ENCODE results near the gene SLC12A4.
"Not testable (repeated sequence)": the region's sequence is repeated elsewhere in the genome, so short reads cannot be mapped to it uniquely, and the experiment has no call there.

Gene SLC12A4

DNA sequence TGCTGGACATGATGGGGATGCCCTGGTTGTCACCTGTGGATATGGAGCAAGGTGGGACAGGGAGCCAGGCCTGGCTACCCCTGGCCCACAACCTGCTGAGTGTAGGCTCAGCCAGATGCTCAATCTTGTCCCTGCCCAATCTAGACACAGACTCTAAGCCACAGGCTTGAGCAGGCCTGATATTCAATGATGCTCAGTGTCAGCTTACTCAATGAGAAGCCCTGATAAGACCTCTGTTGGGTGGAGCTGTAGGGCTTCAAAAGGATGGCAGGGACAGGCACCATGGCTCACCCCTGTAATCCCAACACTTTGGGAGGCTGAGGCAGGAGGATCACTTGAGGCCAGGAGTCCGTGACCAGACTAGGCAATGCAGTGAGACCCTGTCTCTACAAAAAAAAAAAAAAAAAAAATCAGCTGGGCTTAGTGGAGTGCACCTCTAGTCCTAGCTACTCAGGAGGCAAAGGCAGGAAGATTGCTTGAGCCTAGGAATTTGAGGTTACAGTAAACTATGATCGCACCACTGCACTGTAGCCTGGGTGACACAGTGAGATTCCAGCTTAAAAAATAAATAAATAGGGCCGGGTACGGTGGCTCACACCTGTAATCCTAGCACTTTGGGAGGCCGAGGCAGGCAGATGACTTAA, 27.9 kb downstream of the SLC12A4 start:
- DNase-seq, result no peak

DNA sequence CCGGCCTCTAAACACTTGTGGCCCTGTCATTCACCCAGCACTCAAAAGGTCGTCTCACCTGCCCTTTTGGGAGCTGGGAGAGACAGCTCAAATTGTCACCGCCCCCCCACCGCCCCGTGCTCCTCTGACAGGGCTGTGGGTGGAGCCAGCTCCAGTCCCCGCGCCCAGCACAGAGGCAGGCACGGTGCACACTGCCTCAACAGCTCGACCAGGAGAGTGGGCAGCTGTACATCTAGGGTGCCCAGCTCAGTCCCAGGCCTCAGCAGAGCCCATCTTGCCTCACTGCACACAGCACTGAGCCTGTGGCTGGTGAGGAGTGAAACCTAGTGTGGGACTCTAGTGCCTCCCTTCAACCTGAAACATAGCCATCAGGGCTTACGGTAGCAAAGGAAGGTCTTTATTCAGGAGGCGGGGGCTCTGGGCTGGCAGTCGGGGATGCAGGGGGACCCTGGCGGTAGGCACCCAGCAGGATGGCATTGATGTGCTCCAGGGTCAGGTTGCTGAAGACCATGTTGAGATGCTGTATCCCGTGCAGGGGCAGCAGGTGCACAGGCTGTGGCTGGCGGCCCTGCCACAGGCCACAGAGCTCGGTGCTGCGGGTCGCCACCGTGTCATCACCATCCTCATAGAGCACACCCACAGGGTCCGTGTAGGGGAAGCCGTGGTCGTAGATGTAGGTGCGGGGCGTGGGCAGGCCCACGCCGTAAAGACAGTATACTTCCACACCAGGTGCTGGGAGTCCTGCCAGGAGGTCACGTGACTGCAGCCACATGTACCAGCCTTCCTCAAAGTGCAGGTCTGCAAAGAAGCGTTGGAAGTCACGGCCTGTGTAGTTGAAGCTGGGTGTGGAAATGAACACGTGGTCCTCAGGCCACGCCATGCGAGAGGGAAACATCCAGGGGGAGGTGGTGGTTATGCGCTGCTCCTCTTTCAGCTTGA, 28.7 kb downstream of the SLC12A4 start:
- DNase-seq, result peak in 4 of 6 experiments; percentile 27 to 60 (median 40)

DNA sequence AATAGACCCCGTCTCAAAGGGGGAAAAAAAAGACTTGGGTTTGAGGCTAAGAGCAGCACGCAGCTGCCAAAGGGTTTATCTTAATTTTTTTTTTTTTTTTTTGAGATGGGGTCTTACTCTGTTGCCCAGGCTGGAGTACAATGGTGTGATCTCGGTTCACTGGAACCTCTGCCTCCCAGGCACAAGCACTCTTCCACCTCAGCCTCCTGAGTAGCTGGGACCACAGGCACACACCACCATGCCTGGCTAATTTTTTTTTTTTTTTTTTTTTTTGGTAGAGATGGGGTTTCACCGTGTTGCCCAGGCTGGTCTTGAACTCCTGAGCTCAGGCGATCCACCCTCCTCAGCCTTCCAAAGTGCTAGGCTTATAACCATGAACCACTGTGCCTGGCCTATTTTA, 30.7 kb downstream of the SLC12A4 start:
- not testable (repeated sequence) for DNase-seq

DNA sequence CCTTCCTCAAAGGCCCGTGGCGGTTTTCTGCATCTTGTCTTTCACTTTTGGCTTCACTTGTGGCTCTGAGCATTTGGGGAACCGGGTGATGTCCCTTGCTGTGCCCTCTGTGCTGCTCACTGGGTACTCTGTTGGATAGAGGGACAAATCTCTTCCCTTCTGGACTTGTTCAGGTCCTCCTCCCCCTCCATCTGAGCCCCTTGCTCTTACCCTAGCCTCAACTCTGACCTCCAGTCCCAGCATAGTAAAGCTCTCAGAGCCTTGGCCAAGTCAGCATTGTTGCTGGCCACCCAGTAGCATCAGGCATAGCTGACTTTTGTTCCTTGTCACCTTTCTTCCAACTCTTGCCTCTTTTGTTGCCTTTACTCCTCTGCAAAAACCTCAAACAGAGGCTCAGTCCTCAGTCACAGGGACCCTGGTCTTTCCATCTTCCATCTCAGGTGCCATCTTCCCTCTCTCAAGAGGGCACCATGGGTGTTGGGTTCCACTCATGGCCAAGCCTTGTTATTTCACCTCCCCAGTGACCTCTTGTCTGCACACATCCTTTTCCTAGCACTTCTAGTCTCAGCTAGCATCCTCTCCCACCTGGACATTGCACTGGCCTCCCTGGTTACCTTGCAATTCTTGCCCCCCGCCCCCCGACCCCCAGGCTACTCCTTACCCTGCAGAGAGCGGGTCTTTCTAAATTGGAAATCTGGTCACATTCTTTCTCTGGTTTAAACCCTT, 31.4 kb downstream of the SLC12A4 start:
- DNase-seq, result peak in 1 of 6 experiments; percentile 73

DNA sequence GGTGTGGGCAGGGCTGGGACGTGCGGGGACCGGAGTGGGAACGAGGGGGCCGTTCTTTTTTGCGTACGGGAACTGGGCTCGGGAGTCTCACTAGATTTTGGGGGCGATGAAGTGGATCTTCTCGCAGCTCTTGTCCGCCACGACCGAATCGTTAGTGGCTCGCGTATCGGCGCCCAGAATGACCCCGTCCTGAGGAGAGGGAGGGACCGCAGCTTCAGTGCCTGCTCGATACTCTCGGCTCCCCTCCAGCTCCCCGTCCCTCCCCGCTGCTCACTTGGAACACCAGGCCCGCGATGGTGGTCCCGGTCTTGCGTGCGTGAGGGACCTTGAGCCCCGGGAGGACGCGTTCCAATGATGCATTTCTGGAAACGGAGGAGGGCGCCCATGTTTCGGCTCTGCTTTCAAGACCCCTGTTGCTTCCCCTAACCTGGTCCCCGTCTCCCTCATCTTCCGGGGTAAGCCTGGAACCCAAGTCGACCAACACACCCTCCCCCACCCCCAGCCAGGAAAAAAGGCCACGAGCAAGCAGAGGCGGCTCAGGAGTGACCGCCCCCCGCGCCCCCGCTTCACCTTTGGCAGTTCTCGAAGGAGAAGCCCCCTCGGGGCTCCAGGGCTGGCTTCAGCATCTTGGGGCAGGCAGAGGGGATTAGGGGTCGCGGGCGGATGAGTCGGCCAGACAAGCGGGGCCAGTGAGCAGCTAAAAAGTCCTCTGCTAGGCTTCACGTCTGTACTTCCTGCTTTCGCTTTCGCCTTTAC, 32.1 kb downstream of the SLC12A4 start, which contains the start of gene PSMB10:
PSMB10 (minus strand) TSS at position 727 of the 756 bp plus-strand sequence; CDS start at position 626, 101 bp downstream.
- peak in 5 of 6 experiments; percentile 55 to 86 (median 81) for DNase-seq

DNA sequence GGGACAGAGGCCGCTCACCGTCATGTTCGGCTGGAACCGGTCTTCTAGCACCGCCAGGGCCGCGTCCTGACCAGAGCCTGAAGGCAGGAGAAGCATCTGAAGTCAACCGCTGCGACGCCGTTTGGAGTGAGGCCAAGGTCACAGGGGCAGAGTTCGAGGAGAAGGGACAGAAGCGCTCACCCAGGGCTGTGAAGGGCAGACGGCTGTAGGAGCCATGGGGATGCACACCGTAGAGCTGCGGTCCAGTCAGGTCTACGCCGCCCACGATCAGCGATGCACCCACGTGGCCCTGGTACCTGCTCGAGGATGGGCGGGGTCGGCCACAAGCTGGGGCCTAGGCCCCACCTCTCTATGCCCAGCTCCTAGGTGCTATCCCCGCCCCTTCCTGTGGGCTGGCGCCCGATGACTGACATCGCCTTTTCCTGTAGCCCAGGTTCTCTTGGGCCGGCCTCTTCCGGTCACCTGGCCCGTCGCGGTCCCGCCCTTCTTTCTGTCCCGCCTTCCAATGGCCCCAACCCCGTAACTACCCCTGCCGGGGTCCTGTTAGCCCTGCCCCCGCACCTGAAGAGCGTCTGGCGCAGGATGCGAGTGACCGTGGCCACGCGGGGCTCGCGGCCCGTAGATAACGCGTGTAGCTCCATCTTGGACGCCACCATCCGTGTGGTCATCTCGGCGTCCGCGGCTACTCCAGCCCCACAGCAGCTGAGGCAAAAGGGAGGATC, 32.9 kb downstream of the SLC12A4 start:
- DNase-seq, result peak; percentile 83 to 95 (median 89)

DNA sequence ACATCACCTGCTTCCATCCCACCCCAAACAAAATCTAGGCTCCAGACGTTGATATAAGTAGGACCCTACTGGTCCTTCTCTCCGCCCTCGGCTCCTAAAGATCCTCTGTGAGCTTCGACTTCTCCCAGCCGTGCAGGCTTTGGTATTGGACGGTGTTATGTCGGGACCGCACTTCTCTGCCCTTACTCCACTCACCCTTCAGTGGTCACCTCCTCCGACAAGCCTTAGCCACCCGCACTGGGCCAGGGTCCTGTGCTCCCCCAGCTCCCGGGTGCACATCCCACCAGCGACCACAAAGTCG, 33.4 kb downstream of the SLC12A4 start:
- no peak for DNase-seq

DNA sequence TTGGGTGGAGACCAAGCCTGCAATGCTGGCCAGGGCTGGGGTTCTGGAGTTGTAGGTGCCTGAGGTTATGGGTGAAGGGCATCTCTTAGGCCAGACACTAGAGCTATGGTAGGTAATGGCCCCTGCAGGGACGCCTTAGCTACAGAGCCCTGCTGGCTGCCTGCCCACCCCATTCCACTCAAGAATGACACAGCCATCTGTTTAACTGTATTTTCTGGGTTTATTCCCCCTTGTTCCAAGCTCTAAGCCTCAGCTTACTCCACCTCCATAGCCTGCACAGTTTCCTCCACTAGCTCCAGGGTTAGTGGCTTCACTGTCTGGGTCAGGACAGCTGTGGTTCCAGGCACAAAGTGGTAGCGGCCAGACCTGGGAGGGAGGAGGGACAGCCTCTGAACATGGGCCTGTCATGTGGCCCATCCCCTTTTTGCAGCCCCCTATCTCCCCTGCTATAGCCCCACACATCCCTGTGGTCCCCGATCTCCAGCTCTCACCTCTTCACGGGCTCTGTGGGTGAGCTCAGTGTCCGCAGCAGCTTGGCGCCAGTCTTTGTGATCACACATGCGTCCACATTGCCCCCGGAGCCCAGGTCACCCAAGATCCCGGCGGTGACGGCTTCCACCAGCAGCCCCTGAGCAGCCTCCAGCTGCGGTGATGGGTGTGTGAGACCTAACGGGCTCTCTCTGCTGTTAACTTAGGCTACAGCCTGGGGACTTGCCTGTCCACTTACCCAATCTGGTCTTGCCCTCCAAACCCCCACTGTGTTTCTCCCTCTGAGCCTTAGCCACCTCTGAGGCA, 33.9 kb downstream of the SLC12A4 start:
- DNase-seq, result no peak

DNA sequence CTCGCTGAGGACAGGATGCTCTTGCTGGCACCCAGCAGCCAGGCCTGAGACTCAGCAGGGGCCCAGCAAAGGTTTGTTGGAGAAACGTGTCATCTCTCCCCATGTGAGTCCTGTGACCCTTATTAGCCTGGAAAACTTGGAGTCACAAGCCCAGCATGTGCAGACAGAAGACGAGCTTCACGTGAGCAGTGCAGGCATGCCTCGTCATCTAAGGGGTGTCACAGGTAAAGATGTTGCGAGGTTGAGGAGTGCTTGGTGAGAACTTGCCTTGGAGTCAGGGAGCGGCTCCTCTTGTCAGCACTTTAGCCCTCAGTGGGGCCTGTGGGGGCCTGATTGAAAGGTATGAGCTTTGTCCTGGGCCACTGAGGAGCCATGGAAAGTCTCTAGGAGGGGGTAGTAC, 34.6 kb downstream of the SLC12A4 start:
- no peak for DNase-seq

DNA sequence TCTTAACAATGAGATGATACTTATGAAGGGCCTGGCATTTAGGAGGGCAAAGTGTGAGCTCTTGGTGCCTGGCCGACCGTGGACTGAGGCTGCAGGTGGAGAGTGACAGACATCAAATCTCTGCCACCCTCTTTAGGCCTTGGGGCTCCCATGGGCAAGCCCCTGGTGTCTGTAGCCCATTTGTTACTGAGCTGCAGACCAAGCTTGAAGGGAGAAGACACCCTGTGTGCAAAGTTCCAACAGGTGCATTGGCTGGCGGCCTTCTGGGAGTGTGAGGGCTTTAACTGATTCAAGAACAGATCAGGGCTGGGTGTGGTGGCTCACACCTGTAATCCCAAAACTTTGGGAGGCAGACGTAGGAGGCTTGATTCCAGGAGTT, 36.0 kb downstream of the SLC12A4 start:
- no peak for DNase-seq

DNA sequence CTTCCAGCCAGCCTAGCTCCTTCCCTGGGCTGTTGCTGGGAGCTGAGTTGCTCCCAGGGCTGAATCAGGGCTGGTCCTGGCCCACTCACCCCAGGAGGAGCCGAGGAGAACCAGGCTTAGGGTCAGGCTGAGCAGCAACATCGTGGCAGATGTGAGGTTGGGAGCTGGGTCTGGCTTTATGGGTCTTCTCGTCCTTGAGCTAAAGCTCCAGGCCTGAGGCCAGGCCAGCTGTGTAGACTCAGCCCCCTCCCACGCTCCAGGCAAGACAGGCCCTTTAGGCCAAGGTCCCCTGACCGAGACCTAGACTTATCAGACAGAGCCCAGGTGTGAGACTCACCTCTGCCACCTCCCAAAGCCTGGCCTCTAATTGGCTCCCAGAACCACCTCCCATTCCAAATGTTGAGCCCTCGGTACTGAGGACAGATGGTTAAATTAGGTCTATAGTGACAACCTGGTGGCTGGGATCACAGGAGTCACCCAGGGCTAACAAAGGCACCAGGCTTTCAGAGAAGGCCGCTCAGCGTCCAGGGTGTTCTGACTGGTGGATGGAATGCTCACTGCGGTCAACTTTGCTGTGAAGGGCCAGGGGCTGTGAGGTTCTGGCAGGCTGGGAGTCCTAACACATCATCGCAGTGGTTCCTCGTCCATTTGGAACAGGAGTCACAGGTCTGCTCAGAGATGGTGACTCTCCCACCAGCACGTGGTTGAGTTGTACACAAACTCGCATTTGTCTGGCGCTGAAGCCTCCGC, 36.5 kb downstream of the SLC12A4 start, which contains the start of gene CTRL:
CTRL (minus strand) TSS at position 151 of the 750 bp plus-strand sequence; CDS start at position 141, 10 bp downstream.
- DNase-seq, result no peak

DNA sequence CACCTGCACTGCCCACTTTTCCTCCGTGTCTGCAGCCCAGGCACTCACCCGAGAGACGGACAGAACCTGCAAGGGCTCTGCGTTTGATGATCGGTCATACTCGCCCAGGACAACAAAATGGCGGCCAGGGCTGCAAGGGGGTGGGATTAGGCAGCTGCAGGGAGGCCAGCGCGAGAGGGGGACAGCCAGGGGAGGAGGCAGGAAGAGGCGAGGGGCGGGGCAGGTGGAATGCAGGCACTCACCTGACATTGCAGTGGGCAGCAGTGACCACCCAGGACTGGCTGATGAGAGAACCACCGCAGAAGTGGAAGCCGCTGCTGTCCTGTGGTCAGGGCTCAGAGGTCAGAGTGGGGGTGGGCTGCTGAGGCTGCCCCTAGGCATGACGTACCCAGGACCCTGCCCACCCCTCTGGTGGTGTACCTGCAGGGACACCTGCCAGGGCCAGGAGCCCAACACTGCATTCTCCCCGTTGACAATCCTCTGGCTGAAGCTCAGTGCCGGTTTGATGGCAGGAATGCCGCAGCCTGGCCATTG, 37.7 kb downstream of the SLC12A4 start:
- DNase-seq, result no peak

DNA sequence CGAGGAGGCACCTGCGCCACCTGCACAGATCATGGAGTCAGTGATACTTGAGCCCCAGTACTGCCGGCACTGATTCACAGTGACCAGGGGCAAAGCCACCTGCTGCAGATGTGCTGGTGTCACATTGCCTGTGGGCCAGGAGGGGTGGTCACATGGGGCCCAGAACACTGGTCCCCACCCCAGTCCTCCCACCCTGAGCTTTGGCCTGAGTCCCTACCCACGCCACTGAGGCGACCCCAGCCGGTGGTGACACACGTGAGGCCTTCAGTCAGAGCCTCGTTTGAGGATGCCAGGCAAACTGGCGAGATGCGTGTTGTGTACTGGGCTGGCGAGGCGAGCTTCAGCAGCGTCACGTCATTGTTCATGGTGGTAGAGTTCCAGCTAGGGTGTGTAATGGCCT, 38.2 kb downstream of the SLC12A4 start:
- no peak for DNase-seq

DNA sequence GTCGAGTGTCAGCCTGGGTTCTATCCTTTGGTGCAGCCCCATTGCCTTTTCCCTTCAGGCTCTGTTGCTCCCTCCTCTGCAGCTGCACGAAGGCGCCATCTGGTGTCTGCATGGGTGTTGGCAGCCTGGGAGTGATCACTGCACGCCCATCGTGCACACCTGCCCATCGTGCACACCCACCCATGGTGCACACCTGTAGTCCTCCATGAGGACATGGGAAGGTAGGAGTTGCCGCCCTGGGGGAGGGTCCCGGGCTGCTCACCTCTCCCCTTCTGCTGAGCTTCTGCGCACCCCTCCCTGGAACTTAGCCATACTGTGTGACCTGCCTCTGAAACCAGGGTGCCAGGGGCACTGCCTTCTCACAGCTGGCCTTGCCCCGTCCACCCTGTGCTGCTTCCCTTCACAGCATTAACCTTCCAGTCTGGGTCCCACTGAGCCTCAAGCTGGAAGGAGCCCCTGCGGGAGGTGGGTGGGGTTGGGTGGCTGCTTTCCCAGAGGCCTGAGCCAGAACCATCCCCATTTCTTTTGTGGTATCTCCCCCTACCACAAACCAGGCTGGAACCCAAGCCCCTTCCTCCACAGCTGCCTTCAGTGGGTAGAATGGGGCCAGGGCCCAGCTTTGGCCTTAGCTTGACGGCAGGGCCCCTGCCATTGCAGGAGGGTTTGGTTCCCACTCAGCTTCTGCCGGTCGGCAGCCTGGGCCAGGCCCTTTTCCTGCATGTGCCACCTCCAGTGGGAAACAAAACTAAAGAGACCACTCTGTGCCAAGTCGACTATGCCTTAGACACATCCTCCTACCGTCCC, 39.7 kb downstream of the SLC12A4 start:
- DNase-seq, result peak; percentile 41 to 75 (median 67)

DNA sequence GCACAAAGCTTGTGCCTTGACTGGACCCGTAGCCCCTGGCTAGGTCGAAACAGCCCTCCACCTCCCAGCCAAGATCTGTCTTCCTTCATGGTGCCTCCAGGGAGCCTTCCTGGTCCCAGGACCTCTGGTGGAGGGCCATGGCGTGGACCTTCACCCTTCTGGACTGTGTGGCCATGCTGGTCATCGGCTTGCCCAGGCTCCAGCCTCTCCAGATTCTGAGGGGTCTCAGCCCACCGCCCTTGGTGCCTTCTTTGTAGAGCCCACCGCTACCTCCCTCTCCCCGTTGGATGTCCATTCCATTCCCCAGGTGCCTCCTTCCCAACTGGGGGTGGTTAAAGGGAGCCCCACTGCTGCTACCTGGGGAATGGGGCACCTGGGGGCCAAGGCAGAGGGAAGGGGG, 40.3 kb downstream of the SLC12A4 start:
- DNase-seq, result no peak

DNA sequence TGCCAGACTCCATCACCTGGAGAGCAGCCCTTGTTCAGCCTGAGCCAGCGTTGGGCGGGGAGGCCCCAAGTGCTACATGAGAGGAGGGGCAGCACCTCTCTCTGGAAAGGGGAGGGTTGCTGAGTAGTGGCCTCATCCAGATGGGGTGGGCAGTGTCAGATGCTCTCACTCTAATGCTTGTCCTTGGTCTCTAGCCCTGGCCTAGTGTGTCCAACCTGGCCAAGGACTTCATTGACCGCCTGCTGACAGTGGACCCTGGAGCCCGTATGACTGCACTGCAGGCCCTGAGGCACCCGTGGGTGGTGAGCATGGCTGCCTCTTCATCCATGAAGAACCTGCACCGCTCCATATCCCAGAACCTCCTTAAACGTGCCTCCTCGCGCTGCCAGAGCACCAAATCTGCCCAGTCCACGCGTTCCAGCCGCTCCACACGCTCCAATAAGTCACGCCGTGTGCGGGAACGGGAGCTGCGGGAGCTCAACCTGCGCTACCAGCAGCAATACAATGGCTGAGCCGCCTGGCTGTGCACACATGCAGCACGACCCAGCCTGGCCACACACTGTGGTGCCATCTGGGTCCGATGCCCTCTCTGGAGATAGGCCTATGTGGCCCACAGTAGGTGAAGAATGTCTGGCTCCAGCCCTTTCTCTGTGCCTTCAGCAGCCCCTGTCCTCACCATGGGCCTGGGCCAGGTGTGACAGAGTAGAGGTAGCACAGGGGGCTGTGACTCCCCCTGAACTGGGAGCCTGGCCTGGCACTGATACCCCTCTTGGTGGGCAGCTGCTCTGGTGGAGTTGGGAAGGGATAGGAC, 41.1 kb downstream of the SLC12A4 start:
- no peak for DNase-seq

DNA sequence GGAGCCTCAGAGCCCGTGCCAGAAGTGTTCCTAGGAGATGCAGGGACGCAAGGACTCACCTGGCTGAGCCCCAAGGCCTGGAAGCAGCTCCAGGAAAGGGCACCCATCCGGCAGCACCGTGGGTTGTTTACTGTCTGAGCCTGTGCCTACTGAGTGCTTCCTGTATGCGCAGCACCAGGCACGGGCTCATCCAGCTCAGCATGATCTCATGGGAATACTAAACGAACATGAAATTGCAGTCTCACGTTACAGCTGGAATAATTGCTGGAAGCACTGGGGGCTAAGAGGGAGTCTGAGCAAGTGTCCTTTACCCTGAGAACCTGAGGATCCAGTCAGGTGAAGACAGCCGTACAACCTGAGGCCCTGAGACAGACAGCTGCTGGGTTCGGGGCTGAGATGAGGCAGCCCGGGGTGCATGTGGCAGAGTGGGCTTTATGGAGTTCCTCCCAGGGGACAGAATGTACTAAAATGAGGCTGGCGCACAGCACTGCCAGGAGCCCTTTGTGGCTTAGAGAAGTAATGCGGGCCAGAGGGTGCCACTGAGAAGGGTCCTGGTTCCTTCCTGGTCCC, 42.2 kb downstream of the SLC12A4 start:
- DNase-seq, result no peak

Data from stimulated activated naive CD4-positive, alpha-beta T cell (primary cell).